HG03135 (cell line): ENCODE results near the gene PPFIA4.

ENCODE experiments used
- ATAC-seq: cut with Tn5 transposase; IDR thresholded peaks from one replicate; pipeline ENCODE4 v1.9.1; 2021; ENCODE audit warnings: mild to moderate bottlenecking, moderate library complexity; ENCODE audit not compliant: unreplicated experiment

PPFIA4 gene

DNA sequence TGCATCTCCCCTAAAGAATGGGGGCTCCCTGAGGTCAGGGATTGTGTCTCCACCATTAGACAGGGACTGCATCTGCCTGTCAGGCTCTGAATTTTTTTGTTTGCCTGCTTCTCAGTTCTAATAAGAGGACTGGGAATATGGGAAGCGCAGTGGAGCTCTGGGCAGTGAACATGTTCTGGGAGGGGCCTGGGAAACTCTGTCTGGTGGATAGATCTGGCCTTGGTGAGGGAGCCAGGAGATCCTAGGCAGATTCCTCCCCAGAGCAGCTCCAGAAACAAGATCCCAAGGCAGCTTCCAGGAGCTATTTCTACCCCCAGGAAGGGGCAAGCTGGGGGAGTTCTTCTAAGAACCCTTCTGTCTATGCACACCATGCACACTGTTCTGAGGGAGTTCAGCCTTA, 72.2 kb downstream of the PPFIA4 start:
- no peak for ATAC-seq

DNA sequence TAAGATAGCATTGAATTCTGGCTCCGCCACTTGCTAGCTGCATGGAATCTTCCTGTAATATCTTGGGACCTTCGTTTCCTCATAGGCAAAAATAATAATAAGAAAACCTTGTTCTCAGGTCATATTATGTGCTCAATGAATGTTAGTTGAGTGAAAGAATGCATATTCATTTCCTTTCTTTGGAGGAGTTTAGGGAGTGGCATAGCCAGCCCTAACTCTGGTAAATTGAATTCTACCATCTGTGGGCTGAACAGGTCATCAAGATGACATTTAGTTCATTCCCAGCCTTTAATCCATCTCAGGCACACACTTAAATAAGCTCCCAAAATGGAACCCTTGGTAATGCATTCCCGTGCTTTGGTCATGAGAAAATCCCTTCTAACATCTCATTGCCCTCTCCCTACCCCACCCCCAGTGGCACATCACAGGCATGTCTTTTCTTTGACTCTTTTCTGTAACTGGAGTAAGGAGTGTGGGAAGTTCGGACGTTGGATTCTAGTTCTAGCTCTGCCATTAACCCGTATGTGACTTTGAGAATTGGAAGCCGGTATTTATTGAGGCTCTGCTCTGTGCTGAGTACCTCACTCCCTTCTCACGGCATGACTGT, 72.7 kb downstream of the PPFIA4 start:
- ATAC-seq: no peak

DNA sequence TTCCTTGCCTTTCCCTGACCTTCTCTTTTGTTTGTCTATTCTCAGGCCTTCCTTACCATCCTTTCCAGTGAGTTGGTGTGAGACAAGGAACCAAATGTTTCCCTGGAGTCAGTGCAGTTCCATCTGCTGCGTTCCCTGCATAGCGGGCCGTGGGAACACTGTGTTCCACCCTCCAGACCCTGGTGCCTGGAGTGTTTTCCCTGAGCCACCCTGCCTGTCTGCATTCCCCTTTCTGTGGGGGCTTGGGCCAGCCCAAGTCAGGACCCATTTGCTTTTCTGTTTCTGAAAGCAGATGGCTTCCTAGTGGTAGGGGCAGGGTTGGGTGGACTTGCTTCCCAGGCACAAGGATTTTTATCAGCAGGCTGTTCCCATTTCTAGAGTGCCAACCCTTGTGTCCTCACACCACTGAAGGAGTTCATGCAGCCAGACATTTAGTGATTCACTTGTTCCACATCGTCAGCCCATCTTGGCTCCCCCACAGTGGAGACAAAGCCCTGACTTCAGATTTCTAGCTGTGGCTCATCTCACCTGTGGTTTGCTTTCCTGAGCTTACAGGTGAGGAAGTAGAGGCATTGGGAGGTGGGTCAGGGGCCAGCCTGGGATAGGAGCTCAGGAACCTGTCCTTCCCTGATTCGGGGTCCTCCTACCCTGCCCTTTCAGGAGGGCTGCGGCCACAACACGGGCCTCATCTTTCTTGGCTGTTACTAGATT, 73.7 kb downstream of the PPFIA4 start:
- ATAC-seq: no peak

DNA sequence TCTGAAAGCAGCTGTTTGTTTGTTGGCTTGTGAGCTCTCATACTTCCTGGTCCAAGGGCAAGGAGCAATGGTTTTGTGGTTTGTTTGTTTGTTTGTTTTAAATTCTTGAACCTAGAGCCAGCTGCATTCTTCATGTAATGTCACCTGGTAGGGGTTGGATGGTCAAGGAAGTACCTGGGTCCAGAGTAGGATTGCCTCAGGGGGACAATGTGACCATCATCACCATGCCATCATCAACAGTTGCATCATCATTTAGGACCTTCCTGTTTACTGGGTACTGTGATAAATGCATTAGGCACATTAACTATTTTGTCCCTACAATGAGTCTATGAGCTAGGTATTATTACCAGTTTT, 74.2 kb downstream of the PPFIA4 start:
- ATAC-seq: no peak

DNA sequence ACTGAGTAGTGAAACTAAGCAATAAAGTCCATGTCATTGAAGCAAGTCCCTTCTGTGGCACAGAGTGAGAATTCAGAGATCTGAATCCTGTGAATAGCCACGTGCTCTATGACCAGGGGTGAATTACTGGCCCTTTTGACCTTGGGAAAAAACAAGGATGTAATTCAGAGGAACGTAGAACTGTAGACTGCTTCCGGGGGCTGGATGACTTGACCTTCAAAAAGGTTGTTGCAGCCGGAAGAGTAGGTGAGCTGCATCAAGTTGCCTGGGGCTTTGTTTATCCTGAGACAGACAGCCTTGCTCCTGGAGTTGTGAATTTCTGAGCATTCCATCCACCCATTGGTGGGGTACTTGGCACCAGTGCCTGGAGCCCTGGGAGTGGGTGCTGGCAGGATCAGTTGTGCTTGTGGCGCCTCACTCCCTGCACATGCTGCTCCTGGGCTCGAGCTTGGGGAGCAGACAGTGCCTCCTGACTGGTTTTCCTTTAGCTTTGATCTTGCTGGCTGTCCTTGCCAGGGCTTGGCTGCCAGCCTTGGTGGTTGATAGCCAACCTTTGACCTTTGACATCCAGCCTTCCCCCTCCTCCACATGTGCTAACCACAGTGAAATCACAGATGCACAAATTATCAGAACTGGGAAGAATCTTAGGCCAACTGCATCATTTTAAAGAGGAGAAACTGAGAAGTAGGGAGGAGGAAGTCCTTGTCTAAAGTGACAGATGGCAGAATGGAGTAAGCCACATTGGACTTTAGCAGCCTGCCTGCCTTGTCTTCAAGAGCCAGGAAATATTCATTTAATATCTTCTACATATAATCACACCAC, 75.7 kb downstream of the PPFIA4 start:
- ATAC-seq: no peak

DNA sequence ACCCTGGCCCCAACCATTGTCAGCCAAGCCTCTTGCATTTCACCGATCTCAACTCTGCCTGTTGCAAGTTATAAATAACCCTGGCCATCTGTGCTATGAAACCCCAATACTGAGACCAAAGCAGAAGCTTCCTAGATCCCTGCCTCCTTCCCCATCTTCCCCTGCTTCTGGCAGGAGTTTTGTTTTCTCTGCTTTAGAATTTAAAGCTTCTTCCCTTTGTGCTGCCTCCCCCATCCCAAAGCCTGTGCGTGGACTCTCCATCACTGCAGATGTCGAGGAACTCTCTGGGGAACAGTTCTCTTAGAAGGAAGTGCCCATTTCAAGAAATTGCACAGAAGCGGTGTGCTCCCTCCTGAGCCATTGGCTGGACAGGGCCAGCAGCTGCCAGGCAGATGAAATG, 76.9 kb downstream of the PPFIA4 start:
- ATAC-seq: no peak

DNA sequence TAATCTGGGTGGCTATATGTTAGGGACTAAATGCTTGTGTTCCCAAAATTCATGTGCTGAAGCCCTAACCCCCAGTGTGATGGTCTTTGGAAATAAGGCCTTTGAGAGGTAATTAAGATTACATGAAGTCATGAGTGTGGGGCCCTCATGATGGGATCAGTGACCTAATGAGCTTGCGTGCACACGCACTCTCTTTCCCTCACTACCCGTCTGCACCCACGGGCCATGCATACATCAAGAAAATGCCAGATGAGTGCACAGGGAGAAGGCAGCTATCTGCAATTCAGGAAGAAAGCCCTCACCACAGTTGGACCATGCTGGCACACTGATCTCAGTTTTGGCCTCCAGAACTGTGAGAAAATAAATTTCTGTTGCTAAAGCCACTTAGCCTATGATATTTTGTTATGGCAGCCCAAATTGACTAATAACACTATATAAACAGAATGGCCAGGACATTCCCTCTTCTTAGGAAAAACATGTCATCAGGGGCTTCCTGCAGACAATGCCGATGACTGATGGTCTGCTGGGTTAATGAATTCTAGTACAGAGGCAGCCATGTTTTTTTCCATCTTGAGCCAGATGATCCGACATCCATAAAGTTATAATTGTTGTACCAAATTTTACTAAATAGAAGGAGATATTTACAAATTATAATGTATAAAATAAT, 77.7 kb downstream of the PPFIA4 start:
- ATAC-seq: no peak

DNA sequence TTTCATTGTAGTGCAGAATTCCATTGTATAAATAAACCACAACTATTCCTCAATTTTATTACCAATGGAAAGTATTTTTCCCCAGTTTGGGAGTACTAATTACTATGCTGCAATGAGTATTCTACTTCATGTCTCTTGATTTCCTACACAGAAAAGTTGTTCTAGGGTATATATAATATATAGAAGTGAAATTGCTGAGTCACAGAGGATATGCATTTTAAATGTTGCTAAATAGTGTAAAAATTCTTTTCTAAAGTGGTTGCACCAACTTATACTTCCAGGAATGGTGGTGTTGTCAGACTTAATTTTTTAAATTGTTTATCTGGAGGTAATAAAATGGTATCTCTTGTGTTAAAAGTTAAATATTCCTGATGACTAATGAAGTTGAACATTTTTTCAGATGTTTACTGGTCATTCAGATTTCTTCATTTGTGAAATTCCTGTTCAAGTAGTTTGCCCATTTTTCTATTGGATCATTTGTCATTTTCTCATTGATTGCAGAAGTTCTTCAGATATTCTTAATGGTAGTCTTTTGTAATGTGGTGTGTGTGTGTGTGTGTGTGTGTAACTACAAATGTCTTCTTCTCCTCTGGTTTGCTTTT, 78.6 kb downstream of the PPFIA4 start:
- ATAC-seq: no peak

DNA sequence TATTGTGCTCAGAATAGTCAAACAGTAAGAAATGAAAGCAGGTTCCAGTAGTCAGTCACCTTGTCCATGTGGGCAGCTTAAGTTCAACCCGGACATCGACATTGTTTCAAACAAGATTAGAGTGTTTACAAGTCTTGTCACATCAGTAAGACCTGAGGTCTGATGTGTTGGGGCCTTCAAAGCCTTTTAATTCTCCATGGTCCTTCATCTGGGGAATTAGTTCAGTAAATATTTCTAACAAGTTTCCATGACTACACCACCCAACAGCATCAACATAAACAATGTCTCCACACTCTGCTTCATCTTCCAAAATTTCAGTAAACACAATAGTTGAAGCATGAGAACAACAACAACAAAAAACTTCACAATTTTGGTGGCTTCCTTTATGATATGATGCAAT, 86.2 kb downstream of the PPFIA4 start:
- no peak for ATAC-seq

DNA sequence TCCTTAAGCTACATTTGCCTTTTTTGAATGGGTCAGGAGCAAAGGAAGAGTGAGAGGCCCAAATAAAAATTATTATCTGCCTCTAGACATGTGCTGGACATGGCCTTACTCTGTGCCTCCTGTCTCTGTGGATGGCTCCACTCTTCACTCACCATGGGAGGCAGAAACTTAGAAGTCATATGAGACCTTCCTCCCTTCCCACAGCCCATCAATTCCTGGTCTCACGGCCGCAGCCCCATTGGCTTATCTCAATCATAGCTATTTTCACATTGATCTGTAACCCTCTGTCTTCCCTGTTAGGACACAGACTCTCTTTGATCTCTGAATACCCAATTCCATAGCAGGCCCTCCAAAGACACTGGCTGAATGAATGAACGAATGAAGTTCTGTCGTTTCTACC, 87.0 kb downstream of the PPFIA4 start:
- ATAC-seq: no peak

DNA sequence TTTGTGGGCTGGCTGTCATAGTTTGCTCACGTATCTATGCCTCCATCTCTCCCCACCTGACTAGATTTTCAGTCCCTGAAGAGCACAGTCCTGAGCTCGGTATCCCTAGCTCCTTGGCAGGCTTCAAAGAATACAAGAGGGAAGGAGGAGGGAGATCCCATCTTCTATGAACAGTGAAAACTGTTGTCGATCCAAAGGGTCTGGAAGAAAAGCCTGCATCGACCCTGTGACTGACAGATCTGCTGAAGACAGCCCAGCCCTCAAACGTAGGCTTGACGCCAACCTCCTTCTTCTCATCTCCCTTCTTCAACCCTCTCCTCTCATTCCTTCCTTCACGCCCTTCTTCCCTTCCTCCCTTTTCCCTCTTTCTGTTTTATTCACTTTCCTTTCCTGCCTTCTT, 87.9 kb downstream of the PPFIA4 start:
- no peak for ATAC-seq

DNA sequence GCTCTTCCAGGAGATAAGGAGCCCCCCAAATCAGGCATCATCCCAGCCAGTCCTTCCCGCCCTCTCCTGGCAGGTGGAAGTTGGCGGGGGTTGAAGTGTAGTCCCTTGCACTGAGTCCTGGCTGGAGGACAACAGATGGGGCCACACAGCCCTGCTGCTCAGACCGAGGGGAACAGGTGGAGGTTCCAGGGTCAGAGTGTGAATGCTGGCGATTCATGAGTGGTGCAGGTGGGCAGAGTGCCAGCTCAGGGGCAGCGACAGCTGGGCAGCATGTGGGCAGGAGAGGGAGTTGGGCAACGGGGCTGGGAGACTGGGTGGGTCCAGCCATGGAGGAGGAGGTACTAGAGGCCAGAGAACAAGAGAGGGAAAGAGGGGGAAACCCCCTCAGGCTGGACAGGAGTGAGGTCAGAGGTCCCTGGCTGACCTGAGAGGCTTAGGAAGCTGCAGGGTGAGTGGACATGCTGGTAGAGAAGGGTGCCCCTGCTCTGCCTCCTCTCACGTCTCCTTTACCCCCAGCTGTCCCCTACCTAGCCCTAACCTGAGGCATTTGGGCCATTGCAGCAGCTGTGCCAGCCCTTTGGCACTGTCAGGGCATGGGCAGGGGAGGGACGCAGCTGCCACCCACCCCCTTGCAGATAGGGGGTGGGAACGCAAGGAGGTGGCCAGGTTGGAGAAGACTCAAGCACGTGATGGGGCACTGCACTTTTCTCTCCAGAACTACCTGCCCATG, 90.0 kb downstream of the PPFIA4 start:
- no peak for ATAC-seq

DNA sequence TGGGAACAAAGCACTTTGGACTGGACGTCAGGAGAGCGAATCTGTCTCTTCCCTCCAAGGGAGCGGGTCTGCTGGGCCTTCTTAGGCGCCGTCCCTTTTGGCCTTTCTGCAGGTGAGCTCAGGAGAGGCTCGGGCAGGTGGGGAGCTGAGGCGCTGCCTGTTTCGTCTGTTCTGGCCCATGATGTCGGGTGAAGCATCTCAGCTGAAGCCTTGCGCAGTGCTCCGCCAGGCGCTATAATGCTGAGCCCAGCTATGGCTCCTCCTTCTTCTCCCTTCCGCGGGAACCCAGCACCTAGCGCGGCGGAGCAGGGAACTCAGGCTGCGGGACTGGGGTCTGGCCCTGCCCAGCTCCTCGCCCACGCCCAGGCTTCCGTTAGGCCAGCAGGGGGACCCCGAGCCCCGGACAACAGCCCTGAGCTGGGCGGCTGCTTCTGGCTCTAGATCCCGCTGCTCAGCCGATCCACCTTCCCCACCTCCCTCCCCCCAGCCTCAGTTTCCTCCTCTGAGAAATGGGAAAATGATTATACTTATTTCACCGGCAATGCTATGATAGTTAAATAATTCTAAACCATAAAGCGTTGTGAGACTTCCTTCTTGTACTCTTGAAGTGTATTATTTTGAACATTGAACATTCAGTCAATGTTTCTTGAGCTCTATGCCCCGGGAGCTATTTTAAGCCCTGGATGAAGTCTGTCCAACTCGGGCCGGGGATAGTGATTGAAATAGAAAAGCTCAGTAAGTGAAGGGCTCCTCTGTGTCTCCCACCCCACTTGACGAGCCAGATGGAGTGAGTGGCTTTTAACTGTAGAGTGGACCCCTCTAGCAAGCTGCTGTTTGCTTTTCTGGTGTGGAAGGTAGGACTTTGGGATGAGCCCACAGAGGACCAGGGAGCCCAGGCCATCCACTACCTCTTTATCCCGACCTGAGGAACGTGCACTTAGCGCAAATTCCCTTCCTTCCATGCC, 91.6 kb downstream of the PPFIA4 start:
- ATAC-seq: no peak

DNA sequence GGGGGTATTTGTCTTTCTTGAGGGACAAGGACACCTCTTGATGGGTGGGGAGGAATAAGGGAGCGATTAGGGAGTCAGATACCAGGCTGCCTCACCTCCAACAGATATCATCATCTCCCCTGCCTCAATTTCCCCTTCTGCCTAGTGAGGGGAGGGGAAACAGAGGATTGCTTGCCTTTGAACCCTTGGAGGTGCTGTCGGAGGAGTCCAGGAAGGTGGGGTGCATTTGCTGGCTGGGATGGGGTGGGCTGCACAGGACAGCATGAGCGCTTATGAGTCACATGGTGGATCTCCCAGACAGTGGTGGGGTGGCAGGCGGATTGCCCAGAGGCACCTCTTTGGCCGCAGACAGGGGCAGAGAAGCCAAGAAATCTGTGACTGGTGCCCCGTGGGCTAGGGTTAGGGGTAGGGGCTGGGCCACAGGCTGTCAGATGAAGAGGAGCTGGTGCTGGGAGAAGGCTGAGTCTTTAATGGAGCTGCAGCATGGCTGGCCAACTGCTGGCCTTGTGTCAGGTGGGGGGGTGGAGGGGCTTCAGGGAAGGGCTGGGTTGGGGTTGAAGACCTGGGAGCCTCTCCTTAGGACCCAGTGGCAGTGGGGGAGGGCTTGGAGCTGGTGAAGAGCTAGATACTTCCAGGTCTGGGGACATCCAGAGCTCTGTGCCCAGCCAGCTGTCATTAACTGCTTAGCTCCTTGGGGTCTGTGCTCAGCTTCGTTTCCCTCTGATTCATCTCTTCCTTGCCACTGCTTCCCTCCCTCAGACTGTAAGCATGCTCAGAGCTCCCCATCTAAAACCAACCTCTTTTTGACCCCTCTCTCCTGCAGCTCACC, 94.2 kb downstream of the PPFIA4 start:
- ATAC-seq: no peak

DNA sequence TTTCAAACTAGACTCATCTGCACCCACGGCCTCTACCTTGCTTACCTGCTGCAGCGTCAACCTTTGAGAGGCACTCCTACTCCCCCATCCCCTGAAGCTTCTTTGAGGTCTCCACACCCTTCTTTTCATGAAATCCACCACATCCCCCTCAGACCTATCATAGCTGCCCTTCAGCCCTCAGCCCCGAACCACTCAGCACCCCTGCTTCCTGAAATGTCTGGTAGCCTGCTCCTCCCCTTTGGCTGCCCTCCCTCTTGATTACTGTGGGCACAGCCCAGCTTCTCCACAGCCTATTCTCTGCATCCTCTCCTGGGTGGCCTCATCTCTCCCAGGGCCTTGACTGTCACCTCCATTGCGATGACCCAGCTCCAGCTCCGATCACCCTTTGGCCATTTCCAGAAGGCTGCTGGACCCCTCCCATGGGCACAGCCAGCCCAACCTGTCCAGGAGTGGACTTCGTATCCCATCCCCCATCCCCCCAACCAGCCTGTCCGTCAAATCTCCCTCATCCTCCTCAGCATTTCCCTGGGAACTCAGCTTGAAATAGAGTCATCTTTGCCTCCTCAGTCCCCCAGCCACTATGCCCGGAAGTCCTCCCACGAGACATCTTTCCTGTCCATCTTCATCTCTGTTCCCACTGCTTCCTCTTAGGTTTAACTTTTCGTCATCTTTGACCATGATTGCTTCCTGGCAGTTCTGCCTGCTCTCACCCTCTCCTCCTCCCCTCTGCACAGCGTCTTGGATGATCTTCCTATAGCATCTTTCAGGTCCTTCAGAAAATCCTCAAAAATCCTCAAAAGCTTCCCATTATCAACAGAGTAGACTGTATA, 95.1 kb downstream of the PPFIA4 start:
- ATAC-seq: no peak

DNA sequence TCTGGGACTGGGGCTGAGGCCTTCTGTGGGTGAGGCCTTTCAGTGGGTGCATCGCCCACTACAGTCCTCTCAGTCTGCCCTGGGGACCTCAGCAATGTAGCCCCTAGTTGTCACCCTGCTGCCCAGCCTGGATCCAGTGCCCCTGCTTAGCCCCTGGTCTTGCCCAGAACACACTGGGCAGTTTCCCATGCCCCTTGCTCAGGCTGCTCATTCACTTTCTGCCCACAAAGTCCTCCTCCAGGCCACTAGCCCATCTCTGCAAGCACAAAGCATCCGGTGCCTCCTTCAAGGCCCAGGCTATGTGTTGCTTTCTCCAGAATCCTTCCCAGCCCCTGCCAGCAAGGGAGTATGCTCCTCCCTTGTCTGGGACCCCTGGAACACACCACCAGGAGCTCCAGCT, 95.9 kb downstream of the PPFIA4 start:
- ATAC-seq: no peak

DNA sequence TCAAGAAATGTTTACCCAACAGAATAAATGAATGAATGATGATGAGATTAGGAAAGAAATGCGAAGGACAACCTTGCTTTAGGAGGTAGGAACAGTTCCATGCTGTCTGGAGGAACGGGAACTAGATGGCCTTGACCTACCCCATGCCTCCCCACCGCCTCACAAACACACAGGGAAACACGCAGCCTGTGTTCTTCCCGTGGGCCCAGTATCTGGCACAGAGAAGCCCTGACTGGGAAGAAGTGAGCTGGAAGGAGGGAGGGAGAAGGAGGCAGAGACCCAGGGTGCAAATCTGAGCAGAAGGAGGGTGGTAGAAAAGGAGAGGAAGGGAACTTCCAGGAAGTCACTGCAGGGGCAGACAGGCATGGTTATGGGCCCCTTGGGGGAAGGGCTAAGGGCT, 97.7 kb downstream of the PPFIA4 start:
- ATAC-seq: no peak
